Measurements from ENCODE around the gene HIGD2A. TPM values are rescaled to one million over a fixed set of nuclear protein-coding genes. Genes with fewer than 3 reads are reported as not detected.

The HIGD2A gene
- polyA plus RNA-seq, 1 donor from 2014 or later = 61.8 TPM

DNA sequence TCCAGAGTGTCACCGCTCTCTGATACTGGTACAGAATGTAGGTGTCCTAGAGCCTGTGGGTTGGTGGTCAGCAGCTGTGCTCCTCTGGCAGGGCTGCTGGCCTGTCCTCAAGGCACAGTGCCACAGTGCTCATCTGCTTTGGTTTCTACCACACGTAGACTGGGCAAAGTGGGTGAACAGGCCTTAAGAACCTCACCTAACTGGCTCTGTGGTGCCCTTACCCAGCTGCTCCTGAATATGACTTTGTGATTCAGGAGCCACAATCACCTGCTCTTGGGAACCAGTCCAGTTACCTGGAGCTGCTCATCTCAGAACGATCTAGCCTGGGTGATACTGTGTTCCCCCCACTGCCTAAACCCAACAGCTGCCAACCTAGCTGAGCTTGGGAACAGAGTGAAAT lies 6.6 kb upstream of the HIGD2A start:
- Histone ChIP-seq H3F3A (ENCODE audit: insufficient read depth, low read length, poor library complexity, severe bottlenecking) (no peaks in the 10 kb centered on the region), H3K4me2 (ENCODE audit: low read length) (no peak overlapping the region), H3K36me3 (ENCODE audit: insufficient read depth, low read length) (no peaks in the 10 kb centered on the region), H3K79me2 (replicated peaks; ENCODE audit: insufficient read depth, low read length) (peaks cover under 1% of the 10 kb centered on the region), H3K4me3 (ENCODE audit: low read length) (no peak overlapping the region), H3K9me3 (ENCODE audit: low read length) (no peaks in the 10 kb centered on the region), H3K9me2 (ENCODE audit: insufficient read depth, low read length) (no peaks in the 10 kb centered on the region), H3K27ac (ENCODE audit: low read length) (no peak overlapping the region), H4K20me1 (ENCODE audit: insufficient read depth) (no peaks in the 10 kb centered on the region), H2AFZ (ENCODE audit: low read depth, low read length) (no peak overlapping the region), H3K9ac (ENCODE audit: low read length) (no peak overlapping the region), H3K27me3 (ENCODE audit: insufficient read depth, low read depth, low read length) (no peaks in the 10 kb centered on the region)
- TF ChIP-seq SMC3 (conservative IDR thresholded peaks at IDR 0.05; ENCODE audit: poor library complexity) = no peak
- no peak for TF ChIP-seq RAD21 (conservative IDR thresholded peaks at IDR 0.05)
- no peak for TF ChIP-seq TAF1 (IDR thresholded peaks at IDR 0.05; ENCODE audit: low read depth)
- TF ChIP-seq EZH2 (IDR thresholded peaks at IDR 0.05; ENCODE audit: borderline replicate concordance, insufficient read depth, low read length, poor library complexity, severe bottlenecking) = no peak
- no peak for TF ChIP-seq EP300 (conservative IDR thresholded peaks at IDR 0.05; ENCODE audit: poor library complexity, severe bottlenecking)
- no peak for TF ChIP-seq MXI1 (conservative IDR thresholded peaks at IDR 0.05; ENCODE audit: poor library complexity, severe bottlenecking)
- TF ChIP-seq, protein P1, sequence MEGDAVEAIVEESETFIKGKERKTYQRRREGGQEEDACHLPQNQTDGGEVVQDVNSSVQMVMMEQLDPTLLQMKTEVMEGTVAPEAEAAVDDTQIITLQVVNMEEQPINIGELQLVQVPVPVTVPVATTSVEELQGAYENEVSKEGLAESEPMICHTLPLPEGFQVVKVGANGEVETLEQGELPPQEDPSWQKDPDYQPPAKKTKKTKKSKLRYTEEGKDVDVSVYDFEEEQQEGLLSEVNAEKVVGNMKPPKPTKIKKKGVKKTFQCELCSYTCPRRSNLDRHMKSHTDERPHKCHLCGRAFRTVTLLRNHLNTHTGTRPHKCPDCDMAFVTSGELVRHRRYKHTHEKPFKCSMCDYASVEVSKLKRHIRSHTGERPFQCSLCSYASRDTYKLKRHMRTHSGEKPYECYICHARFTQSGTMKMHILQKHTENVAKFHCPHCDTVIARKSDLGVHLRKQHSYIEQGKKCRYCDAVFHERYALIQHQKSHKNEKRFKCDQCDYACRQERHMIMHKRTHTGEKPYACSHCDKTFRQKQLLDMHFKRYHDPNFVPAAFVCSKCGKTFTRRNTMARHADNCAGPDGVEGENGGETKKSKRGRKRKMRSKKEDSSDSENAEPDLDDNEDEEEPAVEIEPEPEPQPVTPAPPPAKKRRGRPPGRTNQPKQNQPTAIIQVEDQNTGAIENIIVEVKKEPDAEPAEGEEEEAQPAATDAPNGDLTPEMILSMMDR (IDR thresholded peaks at IDR 0.05; ENCODE audit: poor library complexity, severe bottlenecking) = no peak
- TF ChIP-seq, protein P2, sequence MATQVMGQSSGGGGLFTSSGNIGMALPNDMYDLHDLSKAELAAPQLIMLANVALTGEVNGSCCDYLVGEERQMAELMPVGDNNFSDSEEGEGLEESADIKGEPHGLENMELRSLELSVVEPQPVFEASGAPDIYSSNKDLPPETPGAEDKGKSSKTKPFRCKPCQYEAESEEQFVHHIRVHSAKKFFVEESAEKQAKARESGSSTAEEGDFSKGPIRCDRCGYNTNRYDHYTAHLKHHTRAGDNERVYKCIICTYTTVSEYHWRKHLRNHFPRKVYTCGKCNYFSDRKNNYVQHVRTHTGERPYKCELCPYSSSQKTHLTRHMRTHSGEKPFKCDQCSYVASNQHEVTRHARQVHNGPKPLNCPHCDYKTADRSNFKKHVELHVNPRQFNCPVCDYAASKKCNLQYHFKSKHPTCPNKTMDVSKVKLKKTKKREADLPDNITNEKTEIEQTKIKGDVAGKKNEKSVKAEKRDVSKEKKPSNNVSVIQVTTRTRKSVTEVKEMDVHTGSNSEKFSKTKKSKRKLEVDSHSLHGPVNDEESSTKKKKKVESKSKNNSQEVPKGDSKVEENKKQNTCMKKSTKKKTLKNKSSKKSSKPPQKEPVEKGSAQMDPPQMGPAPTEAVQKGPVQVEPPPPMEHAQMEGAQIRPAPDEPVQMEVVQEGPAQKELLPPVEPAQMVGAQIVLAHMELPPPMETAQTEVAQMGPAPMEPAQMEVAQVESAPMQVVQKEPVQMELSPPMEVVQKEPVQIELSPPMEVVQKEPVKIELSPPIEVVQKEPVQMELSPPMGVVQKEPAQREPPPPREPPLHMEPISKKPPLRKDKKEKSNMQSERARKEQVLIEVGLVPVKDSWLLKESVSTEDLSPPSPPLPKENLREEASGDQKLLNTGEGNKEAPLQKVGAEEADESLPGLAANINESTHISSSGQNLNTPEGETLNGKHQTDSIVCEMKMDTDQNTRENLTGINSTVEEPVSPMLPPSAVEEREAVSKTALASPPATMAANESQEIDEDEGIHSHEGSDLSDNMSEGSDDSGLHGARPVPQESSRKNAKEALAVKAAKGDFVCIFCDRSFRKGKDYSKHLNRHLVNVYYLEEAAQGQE (IDR thresholded peaks at IDR 0.05; ENCODE audit: borderline replicate concordance) = no peak
- no peak for TF ChIP-seq POLR2AphosphoS5 (IDR thresholded peaks at IDR 0.05)

DNA sequence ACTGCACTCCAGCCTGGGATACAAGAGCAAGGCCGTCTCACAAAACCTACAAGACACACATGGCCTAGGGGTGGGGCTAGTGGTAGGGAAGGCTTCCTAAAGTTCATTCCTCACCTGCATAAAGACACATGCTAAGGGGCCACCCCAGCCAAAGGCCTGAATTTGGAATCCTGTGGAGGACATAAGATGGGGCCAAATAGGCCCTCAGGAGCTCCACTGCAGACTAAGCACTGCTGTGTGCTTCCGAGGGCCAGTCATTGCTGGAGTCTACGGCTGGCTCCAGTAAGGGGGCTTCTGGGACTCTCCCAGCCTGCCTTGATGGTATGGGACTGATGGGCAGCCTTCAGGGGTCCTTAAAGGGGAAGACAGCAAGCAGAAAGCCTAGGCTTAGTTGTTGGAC lies 5.8 kb upstream of the HIGD2A start:
- Histone ChIP-seq H4K20me1 (ENCODE audit: insufficient read depth) (no peaks in the 10 kb centered on the region), H2AFZ (ENCODE audit: low read depth, low read length) (no peak overlapping the region), H3K9me2 (ENCODE audit: insufficient read depth, low read length) (no peaks in the 10 kb centered on the region), H3K4me3 (ENCODE audit: low read length) (no peak overlapping the region), H3K79me2 (replicated peaks; ENCODE audit: insufficient read depth, low read length) (peaks cover 8% of the 10 kb centered on the region), H3K4me2 (ENCODE audit: low read length) (no peak overlapping the region), H3K27ac (ENCODE audit: low read length) (no peak overlapping the region), H3K9me3 (ENCODE audit: low read length) (no peaks in the 10 kb centered on the region), H3K9ac (ENCODE audit: low read length) (no peak overlapping the region), H3K27me3 (ENCODE audit: insufficient read depth, low read depth, low read length) (no peaks in the 10 kb centered on the region), H3K36me3 (ENCODE audit: insufficient read depth, low read length) (no peaks in the 10 kb centered on the region), H3F3A (ENCODE audit: insufficient read depth, low read length, poor library complexity, severe bottlenecking) (no peaks in the 10 kb centered on the region)
- TF ChIP-seq, protein P2 (IDR thresholded peaks at IDR 0.05; ENCODE audit: borderline replicate concordance) = no peak
- TF ChIP-seq EP300 (conservative IDR thresholded peaks at IDR 0.05; ENCODE audit: poor library complexity, severe bottlenecking) (no peak), MXI1 (conservative IDR thresholded peaks at IDR 0.05; ENCODE audit: poor library complexity, severe bottlenecking) (no peak)

Measured in neural cell (in vitro differentiated cells).